GM23338 (cell line): ENCODE measurements around the gene INTS2. TPM values are rescaled to one million over a fixed set of nuclear protein-coding genes. Genes with fewer than 3 reads are reported as not detected.

Source experiments
- ATAC-seq: fragments of 200-7000 bp; cut with Tn5 transposase; 3 replicates; pipeline ENCODE4 v1.9.1; 2020
- DNase-seq: peaks from one replicate; pipeline ENCODE4 v3.0.0-alpha.2; 2015; ENCODE audit warnings: low spot score
- H2AFZ ChIP-seq: fragments of 200-600 bp; sonication (generic); 2 replicates; pipeline ENCODE4 v1.8.0; 2016; ENCODE audit warnings: antibody characterized with exemption, mild to moderate bottlenecking, moderate library complexity
- H3F3A ChIP-seq: fragments of 200-600 bp; sonication (generic); replicated peaks from 2 replicates; pipeline ENCODE4 v1.8.0; 2017; ENCODE audit warnings: antibody characterized with exemption, mixed run types, low read depth
- H3K27ac ChIP-seq: fragments of 200-600 bp; sonication (generic); 2 replicates; pipeline ENCODE4 v1.6.1; 2016; ENCODE audit warnings: low read depth
- H3K27me3 ChIP-seq: fragments of 200-600 bp; sonication (generic); 2 replicates; pipeline ENCODE4 v1.8.0; 2016; ENCODE audit warnings: mild to moderate bottlenecking, mixed run types, moderate library complexity; ENCODE audit not compliant: insufficient read depth
- H3K36me3 ChIP-seq: fragments of 200-600 bp; sonication (generic); 2 replicates; pipeline ENCODE4 v1.8.0; 2016; ENCODE audit warnings: mild to moderate bottlenecking; ENCODE audit not compliant: insufficient read depth
- H3K4me1 ChIP-seq: fragments of 200-600 bp; sonication (generic); 2 replicates; pipeline ENCODE4 v1.8.0; 2016; ENCODE audit warnings: mild to moderate bottlenecking, moderate library complexity; ENCODE audit not compliant: insufficient read depth
- H3K4me2 ChIP-seq: fragments of 200-600 bp; sonication (generic); 2 replicates; pipeline ENCODE4 v1.7.1; 2017; ENCODE audit warnings: mixed run types
- H3K4me3 ChIP-seq: fragments of 200-600 bp; sonication (generic); 2 replicates; pipeline ENCODE4 v1.6.1; 2016; ENCODE audit warnings: mixed run types
- H3K79me2 ChIP-seq: fragments of 200-600 bp; sonication (generic); replicated peaks from 2 replicates; pipeline ENCODE4 v1.8.0; 2017; ENCODE audit warnings: mild to moderate bottlenecking; ENCODE audit not compliant: insufficient read depth
- H3K9me2 ChIP-seq: fragments of 200-600 bp; sonication (generic); 2 replicates; pipeline ENCODE4 v1.8.0; 2017; ENCODE audit not compliant: insufficient read depth
- H4K20me1 ChIP-seq: fragments of 200-600 bp; sonication (generic); replicated peaks from 2 replicates; pipeline ENCODE4 v1.8.0; 2017; ENCODE audit warnings: mild to moderate bottlenecking; ENCODE audit not compliant: insufficient read depth
- H3K27ac Mint-ChIP-seq: 2 replicates; pipeline ENCODE4 v1.8.0; 2020; ENCODE audit warnings: inconsistent platforms, mild to moderate bottlenecking, moderate library complexity, mixed read lengths
- H3K27me3 Mint-ChIP-seq: 3 replicates; pipeline ENCODE4 v1.8.0; 2022; ENCODE audit warnings: low read depth, mild to moderate bottlenecking, moderate library complexity, mixed read lengths, inconsistent platforms; ENCODE audit not compliant: insufficient read depth, poor library complexity
- H3K36me3 Mint-ChIP-seq: 3 replicates; pipeline ENCODE4 v1.8.0; 2021; ENCODE audit warnings: low read depth, mild to moderate bottlenecking, inconsistent platforms, moderate library complexity, mixed read lengths
- H3K4me1 Mint-ChIP-seq: 3 replicates; pipeline ENCODE4 v1.8.0; 2020; ENCODE audit warnings: mild to moderate bottlenecking, inconsistent platforms, mixed read lengths
- H3K4me3 Mint-ChIP-seq: 3 replicates; pipeline ENCODE4 v1.8.0; 2021; ENCODE audit warnings: moderate library complexity, mild to moderate bottlenecking, inconsistent platforms, mixed read lengths
- H3K9me3 Mint-ChIP-seq: 3 replicates; pipeline ENCODE4 v1.8.0; 2020; ENCODE audit warnings: moderate library complexity, mild to moderate bottlenecking, inconsistent platforms, mixed read lengths
- CREB1 ChIP-seq: fragments of 250-450 bp; sonication (Bioruptor Pico); IDR thresholded peaks from 2 replicates; pipeline ENCODE4 v1.5.0; 2020; ENCODE audit warnings: low read depth, mild to moderate bottlenecking, moderate library complexity
- CTCF ChIP-seq, 2 experiments: fragments of 200-600 bp in 1 of 2; sonication (generic) in 1 of 2; conservative IDR thresholded peaks; 2 replicates each; pipeline versions ENCODE4 v1.5.1 to v1.6.1; 2016 to 2017; ENCODE audit warnings: antibody characterized with exemption in 2 of 2, low read depth in 2 of 2, mild to moderate bottlenecking in 2 of 2, moderate library complexity in 1 of 2
- ETS1 ChIP-seq: IDR thresholded peaks from 2 replicates; pipeline ENCODE4 v1.6.1; 2016; ENCODE audit warnings: antibody characterized with exemption
- EZH2 ChIP-seq: fragments of 200-600 bp; sonication (generic); IDR thresholded peaks from one replicate; pipeline ENCODE4 v1.8.0; 2017; ENCODE audit warnings: antibody characterized with exemption, mild to moderate bottlenecking, low read depth; ENCODE audit not compliant: unreplicated experiment
- EZH2phosphoT487 ChIP-seq: fragments of 200-600 bp; sonication (generic); IDR thresholded peaks from one replicate; pipeline ENCODE4 v1.8.1; 2018; ENCODE audit warnings: antibody characterized with exemption; ENCODE audit not compliant: unreplicated experiment
- JUNB ChIP-seq: IDR thresholded peaks from one replicate; pipeline ENCODE4 v1.6.1; 2016; ENCODE audit warnings: antibody characterized with exemption; ENCODE audit not compliant: unreplicated experiment
- NANOG ChIP-seq: IDR thresholded peaks from 2 replicates; pipeline ENCODE4 v1.6.1; 2016; ENCODE audit warnings: antibody characterized with exemption, borderline replicate concordance
- POLR2AphosphoS5 ChIP-seq: IDR thresholded peaks from 2 replicates; pipeline ENCODE4 v1.6.1; 2016; ENCODE audit warnings: antibody characterized with exemption, low read depth
- REST ChIP-seq: IDR thresholded peaks from one replicate; pipeline ENCODE4 v1.6.1; 2018; ENCODE audit warnings: antibody characterized with exemption; ENCODE audit not compliant: unreplicated experiment
- STAT1 ChIP-seq: IDR thresholded peaks from one replicate; pipeline ENCODE4 v1.6.1; 2016; ENCODE audit warnings: antibody characterized with exemption; ENCODE audit not compliant: unreplicated experiment
- ZNF114 ChIP-seq: fragments of 250-450 bp; sonication (Bioruptor Pico); IDR thresholded peaks from 2 replicates; pipeline ENCODE4 v1.5.0; 2020; ENCODE audit warnings: mild to moderate bottlenecking, moderate library complexity
- ZNF331 ChIP-seq: fragments of 250-450 bp; sonication (Bioruptor Pico); IDR thresholded peaks from 2 replicates; pipeline ENCODE4 v1.5.0; 2020; ENCODE audit warnings: low read depth, mild to moderate bottlenecking, moderate library complexity
- ZNF462 ChIP-seq: fragments of 250-450 bp; sonication (Bioruptor Pico); IDR thresholded peaks from 2 replicates; pipeline ENCODE4 v1.5.0; 2020; ENCODE audit warnings: mild to moderate bottlenecking, moderate library complexity
- polyA plus RNA-seq: library from polyadenylated mRNA; unstranded; fragments of >200 nt; fragmentation: Nextera tagmentation; extraction: Ambion mirVana; gene quantifications from 2 replicates; pipeline ENCODE4 v1.2.1, GENCODE V29; 2016
- total RNA-seq: library from RNA; depleted of rRNA; stranded (reverse); fragments of >200 nt; shearing (Covaris generic); gene quantifications from 2 replicates; pipeline ENCODE4 v1.2.3, GENCODE V29; 2014

The INTS2 gene
- total and polyA plus RNA-seq, 2 experiments from 2014 or later, result 5.9 to 31.6 TPM

GRCh38 chr17:61878520-61878919, 49.3 kb downstream of the INTS2 start:
- H3K4me1 ChIP-seq, result no peaks in the 10 kb centered on the region
- no peaks in the 10 kb centered on the region for H3K9me2 ChIP-seq
- no peaks in the 10 kb centered on the region for H4K20me1 ChIP-seq
- H3K4me2 ChIP-seq, result no peak overlapping the region
- no peaks in the 10 kb centered on the region for H3K27me3 ChIP-seq
- H3K27ac ChIP-seq, result no peak overlapping the region
- H3F3A ChIP-seq, result no peaks in the 10 kb centered on the region
- ATAC-seq (no peak), DNase-seq (no peak)
- TF ChIP-seq CREB1 (CRISPR knock-in tag), result no peak
- TF ChIP-seq ETS1, result no peak
- TF ChIP-seq ZNF462 (CRISPR knock-in tag), result no peak
- no peak for TF ChIP-seq EZH2
- TF ChIP-seq CTCF (conservative IDR thresholded peaks at IDR 0.05; ENCODE audit: low read depth in 2 of 2), result no peak
- TF ChIP-seq ZNF331 (CRISPR knock-in tag), result no peak
- no peak for TF ChIP-seq POLR2AphosphoS5
- no peak for TF ChIP-seq NANOG
- TF ChIP-seq ZNF114, result no peak
- no peak for TF ChIP-seq EZH2phosphoT487
- TF ChIP-seq STAT1, result no peak
- TF ChIP-seq JUNB, result no peak
- no peak for TF ChIP-seq REST
- Mint-ChIP-seq H3K27me3 (no peaks in the 10 kb centered on the region), H3K9me3 (no peaks in the 10 kb centered on the region), H3K4me1 (no peaks in the 10 kb centered on the region), H3K27ac (no peak overlapping the region), H3K4me3 (no peak overlapping the region), H3K36me3 (peaks cover 13% of the 10 kb centered on the region; the same call in 2 of the 3 replicates)
- H3K36me3 ChIP-seq, result peaks cover 16% of the 10 kb centered on the region
- no peak overlapping the region for H3K4me3 ChIP-seq
- no peaks in the 10 kb centered on the region for H3K79me2 ChIP-seq
- H2AFZ ChIP-seq, result no peak overlapping the region
